ENCODE data around the gene PTPN13. TPM values are rescaled to one million over a fixed set of nuclear protein-coding genes. Genes with fewer than 3 reads are reported as not detected.
A peak's percentile ranks its signal among the peaks of the same experiment; 100 is the strongest.

Gene PTPN13
- total RNA-seq, 1 experiment from 2014 or later: 12.1 TPM

GRCh38 chr4:86704601-86705000, 110.5 kb downstream of the PTPN13 start:
- no peak for DNase-seq
- TF ChIP-seq CTCF (conservative IDR thresholded peaks at IDR 0.05; ENCODE audit: low read depth, low read length): no peak
- TF ChIP-seq EZH2phosphoT487 (IDR thresholded peaks at IDR 0.05; ENCODE audit: borderline replicate concordance, low read length): no peak
- no peak for TF ChIP-seq EZH2 (IDR thresholded peaks at IDR 0.05; ENCODE audit: low read length, unreplicated experiment)
- ChIA-PET CTCF (interaction anchor here (0.6 kb wide), 1 partner anchor 18 kb away, joined by 5 read pairs; no protein-coding TSS in a partner anchor), POLR2A (ENCODE audit: unreplicated experiment) (interaction anchor here (0.6 kb wide), 1 partner anchor 11 kb away, joined by 3 read pairs; no protein-coding TSS in a partner anchor)
- Histone ChIP-seq H3K9me2 (replicated peaks; ENCODE audit: low read length) (no peaks in the 10 kb centered on the region), H3K27me3 (ENCODE audit: low read length) (no peaks in the 10 kb centered on the region), H3K9ac (ENCODE audit: low read length) (no peak overlapping the region), H3K36me3 (ENCODE audit: low read depth, low read length) (no peaks in the 10 kb centered on the region), H2AFZ (ENCODE audit: low read length) (no peak overlapping the region), H3K27ac (ENCODE audit: low read length) (no peak overlapping the region), H3K79me2 (ENCODE audit: low read length) (no peaks in the 10 kb centered on the region), H3K4me3 (ENCODE audit: low read length) (no peak overlapping the region), H3K4me1 (ENCODE audit: insufficient read depth, low read length) (peaks cover 6% of the 10 kb centered on the region; the same call in 1 of the 2 replicates), H4K20me1 (ENCODE audit: low read length) (no peaks in the 10 kb centered on the region), H3K4me2 (ENCODE audit: low read length) (no peak overlapping the region), H3K9me3 (ENCODE audit: low read length) (no peaks in the 10 kb centered on the region), H3F3A (ENCODE audit: low read length, unreplicated experiment) (no peaks in the 10 kb centered on the region)
- ATAC-seq: no peak
- intact Hi-C loops (cut with micrococcal nuclease): no loop called here
- no TSS peak for BruUV-seq (replicated peaks)

- no peak for TF ChIP-seq EZH2phosphoT487 (IDR thresholded peaks at IDR 0.05; ENCODE audit: borderline replicate concordance, low read length)
- TF ChIP-seq CTCF (conservative IDR thresholded peaks at IDR 0.05; ENCODE audit: low read depth, low read length): no peak
- TF ChIP-seq EZH2 (IDR thresholded peaks at IDR 0.05; ENCODE audit: low read length, unreplicated experiment): no peak
- ATAC-seq (peak; percentile 80), DNase-seq (peak; percentile 27)
- Histone ChIP-seq H3K9ac (ENCODE audit: low read length) (no peak overlapping the region), H3K36me3 (ENCODE audit: low read depth, low read length) (no peaks in the 10 kb centered on the region), H3K9me2 (replicated peaks; ENCODE audit: low read length) (no peaks in the 10 kb centered on the region), H4K20me1 (ENCODE audit: low read length) (no peaks in the 10 kb centered on the region), H3K4me1 (ENCODE audit: insufficient read depth, low read length) (peaks cover 6% of the 10 kb centered on the region; the same call in 1 of the 2 replicates), H3F3A (ENCODE audit: low read length, unreplicated experiment) (no peaks in the 10 kb centered on the region), H3K27me3 (ENCODE audit: low read length) (no peaks in the 10 kb centered on the region), H3K9me3 (ENCODE audit: low read length) (no peaks in the 10 kb centered on the region), H2AFZ (ENCODE audit: low read length) (no peak overlapping the region), H3K4me3 (ENCODE audit: low read length) (no peak overlapping the region), H3K4me2 (ENCODE audit: low read length) (no peak overlapping the region), H3K27ac (ENCODE audit: low read length) (no peak overlapping the region), H3K79me2 (ENCODE audit: low read length) (no peaks in the 10 kb centered on the region)
- intact Hi-C loops (cut with micrococcal nuclease): no loop called here
- POLR2A ChIA-PET (ENCODE audit: unreplicated experiment): no interaction called here
- CTCF ChIA-PET: no interaction called here
- no TSS peak for BruUV-seq (replicated peaks)
Measured at GRCh38 chr4:86706923-86707597, 112.9 kb downstream of the PTPN13 start.

- Histone ChIP-seq H3K4me3 (ENCODE audit: low read length) (no peak overlapping the region), H4K20me1 (ENCODE audit: low read length) (no peaks in the 10 kb centered on the region), H3K79me2 (ENCODE audit: low read length) (no peaks in the 10 kb centered on the region), H3K27ac (ENCODE audit: low read length) (no peak overlapping the region), H3K9me2 (replicated peaks; ENCODE audit: low read length) (no peaks in the 10 kb centered on the region), H3K9ac (ENCODE audit: low read length) (no peak overlapping the region), H3K27me3 (ENCODE audit: low read length) (no peaks in the 10 kb centered on the region), H3K4me1 (ENCODE audit: insufficient read depth, low read length) (peaks cover 12% of the 10 kb centered on the region), H3F3A (ENCODE audit: low read length, unreplicated experiment) (no peaks in the 10 kb centered on the region), H3K9me3 (ENCODE audit: low read length) (no peaks in the 10 kb centered on the region), H3K36me3 (ENCODE audit: low read depth, low read length) (no peaks in the 10 kb centered on the region), H2AFZ (ENCODE audit: low read length) (no peak overlapping the region), H3K4me2 (ENCODE audit: low read length) (no peak overlapping the region)
- CTCF ChIA-PET: no interaction called here
- intact Hi-C loops (cut with micrococcal nuclease): no loop called here
- DNase-seq (no peak), ATAC-seq (no peak)
- TF ChIP-seq EZH2phosphoT487 (IDR thresholded peaks at IDR 0.05; ENCODE audit: borderline replicate concordance, low read length) (no peak), EZH2 (IDR thresholded peaks at IDR 0.05; ENCODE audit: low read length, unreplicated experiment) (no peak), CTCF (conservative IDR thresholded peaks at IDR 0.05; ENCODE audit: low read depth, low read length) (no peak)
- POLR2A ChIA-PET (ENCODE audit: unreplicated experiment): no interaction called here
- BruUV-seq (replicated peaks): no TSS peak
Measured at GRCh38 chr4:86717651-86718050, 123.5 kb downstream of the PTPN13 start.
